ENCODE data around the gene RGSL1. TPM values are rescaled to one million over a fixed set of nuclear protein-coding genes. Genes with fewer than 3 reads are reported as not detected.

The RGSL1 gene
- total RNA-seq, 1 donor from 2014 or later: not detected

DNA sequence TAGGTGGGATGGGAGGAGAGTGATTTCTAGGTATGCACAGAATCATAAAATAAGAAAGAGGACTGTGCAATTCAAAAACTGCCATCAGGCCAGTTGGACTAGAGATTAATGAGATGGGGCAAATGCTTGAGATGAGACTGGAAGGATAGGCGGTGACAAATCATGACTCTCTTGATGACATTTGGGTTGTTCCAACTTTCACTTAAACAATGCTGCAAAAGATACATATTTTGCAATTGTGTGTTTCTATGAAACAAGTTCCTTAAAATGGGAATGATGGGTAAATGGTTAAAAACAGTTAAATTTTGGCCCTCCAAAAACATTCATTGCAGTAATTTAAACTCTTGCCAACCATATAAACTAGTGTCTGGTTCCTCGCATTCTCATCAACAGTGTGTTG, 84.0 kb downstream of the RGSL1 start:
- DNase-seq (ENCODE audit: extremely low read depth, low read depth, low spot score): no peak

DNA sequence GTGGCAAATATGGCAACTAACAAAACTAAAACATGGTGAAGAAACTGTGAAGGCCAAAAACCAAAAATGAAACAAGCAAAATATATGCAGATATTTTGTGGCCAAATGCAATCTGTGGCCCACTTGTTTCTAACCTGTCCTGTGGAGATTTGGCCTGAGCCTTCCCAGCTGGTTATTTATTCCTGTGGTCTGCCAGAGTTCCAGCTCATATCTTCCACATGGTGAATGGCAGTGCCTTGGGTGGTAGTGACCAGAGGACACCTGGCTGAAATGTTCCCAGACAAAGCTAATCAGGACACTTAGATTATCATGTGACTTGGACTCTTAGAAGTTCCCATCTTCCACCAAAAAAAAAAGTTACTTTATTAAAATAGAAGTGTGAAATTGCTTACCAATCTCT, 99.4 kb downstream of the RGSL1 start:
- DNase-seq (ENCODE audit: extremely low read depth, low read depth, low spot score): no peak

DNA sequence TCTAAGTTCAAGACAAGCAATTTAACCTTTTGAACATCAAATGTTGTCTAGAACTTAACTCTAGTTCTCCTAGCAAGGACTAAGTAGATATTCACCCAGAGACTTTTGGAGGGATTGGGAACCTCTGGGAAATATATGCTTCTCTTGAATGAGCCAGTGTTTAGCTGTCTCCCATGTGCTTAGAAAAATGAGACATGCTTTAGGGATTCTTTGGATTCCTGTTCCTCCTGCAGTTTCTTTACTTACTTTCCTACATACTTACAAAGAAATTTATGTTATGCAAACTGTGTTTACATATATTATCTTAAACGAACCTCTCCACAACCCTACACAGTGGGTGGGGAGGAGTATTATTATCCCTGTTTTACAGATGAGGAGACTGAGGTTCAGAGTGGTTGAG, 99.9 kb downstream of the RGSL1 start:
- no peak for DNase-seq (ENCODE audit: extremely low read depth, low read depth, low spot score)

DNA sequence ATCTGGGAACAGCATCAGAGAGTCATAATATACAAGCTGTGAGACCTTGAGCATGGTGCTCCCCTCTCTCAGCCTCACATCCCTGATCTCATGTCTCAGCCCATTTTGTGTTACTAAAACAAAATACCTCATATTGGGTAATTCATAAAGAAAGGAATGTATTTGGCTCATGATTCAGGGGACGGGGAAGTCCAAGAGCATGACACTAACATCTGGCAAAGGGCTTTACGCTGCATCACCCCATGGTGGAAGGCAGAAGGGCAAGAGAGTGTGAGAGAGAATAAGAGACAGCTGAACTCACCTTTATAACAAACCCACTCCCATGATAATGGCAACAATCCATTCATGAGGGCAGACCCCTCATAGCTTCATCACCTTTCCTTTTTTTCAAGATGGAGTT, 102.6 kb downstream of the RGSL1 start:
- no peak for DNase-seq (ENCODE audit: extremely low read depth, low read depth, low spot score)

DNA sequence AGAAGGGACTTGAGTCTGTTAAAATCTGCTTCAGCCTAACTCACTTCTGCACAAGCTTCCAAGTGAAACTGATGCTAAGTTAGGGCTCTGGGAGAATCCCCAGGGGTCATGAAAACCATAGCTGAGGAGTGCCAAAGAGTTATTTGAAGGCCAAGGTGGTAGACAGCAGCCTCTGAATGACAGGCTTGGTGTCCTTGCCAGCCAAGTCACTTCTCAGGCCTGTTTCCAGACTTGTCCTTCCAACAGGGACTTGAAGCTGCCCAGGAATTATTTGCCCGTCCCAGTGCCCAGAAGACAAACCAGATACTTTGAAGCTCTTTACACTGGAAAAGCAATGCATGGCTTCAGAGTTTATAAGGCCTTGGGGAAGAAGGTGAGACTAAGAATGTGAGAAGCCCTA, 105.5 kb downstream of the RGSL1 start:
- DNase-seq (ENCODE audit: extremely low read depth, low read depth, low spot score): no peak

GRCh38 chr1:182556279-182556678, 106.3 kb downstream of the RGSL1 start:
- no peak for DNase-seq (ENCODE audit: extremely low read depth, low read depth, low spot score)

- DNase-seq (ENCODE audit: extremely low read depth, low read depth, low spot score): no peak
Measured at GRCh38 chr1:182560392-182560984, 110.5 kb downstream of the RGSL1 start.

- DNase-seq (ENCODE audit: extremely low read depth, low read depth, low spot score): no peak
Measured at GRCh38 chr1:182561456-182561855, 111.5 kb downstream of the RGSL1 start.

- no peak for DNase-seq (ENCODE audit: extremely low read depth, low read depth, low spot score)
Measured at GRCh38 chr1:182563095-182563494, 113.1 kb downstream of the RGSL1 start.

GRCh38 chr1:182564406-182565004, 114.6 kb downstream of the RGSL1 start:
- DNase-seq (ENCODE audit: extremely low read depth, low read depth, low spot score): no peak

- no peak for DNase-seq (ENCODE audit: extremely low read depth, low read depth, low spot score)
Measured at GRCh38 chr1:182565537-182565936, 115.6 kb downstream of the RGSL1 start.

- no peak for DNase-seq (ENCODE audit: extremely low read depth, low read depth, low spot score)
Measured at GRCh38 chr1:182567629-182568028, 117.7 kb downstream of the RGSL1 start.

DNA sequence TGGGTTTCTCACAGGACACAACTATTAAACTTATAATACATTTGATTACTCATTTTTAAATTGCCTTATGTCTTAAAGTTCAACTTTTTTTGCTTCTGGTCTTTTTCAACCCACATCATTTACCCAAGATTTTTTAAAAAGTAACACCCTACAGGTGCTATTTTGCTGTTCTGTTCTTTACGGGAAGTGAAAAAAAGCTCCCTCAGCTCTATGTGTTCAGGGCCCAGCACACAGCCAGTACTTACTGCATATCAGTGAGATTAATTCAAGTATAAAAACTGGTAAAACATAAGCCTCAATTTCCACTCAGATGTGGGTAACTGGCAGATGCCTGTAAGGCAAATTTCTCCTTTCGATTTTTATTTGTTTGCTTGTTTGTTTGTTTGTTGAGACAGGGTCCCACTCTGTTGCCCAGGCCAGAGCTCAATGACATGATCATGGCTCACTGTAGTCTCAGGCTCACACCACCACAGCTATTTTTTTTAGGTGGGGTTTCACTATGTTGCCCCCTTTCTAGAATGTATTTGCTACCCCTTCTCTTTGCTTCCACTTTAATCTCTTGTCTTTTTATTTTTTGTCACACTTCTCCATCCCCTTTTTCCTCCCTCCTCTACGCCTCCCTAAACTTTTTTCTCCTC, 118.8 kb downstream of the RGSL1 start:
- no peak for DNase-seq (ENCODE audit: extremely low read depth, low read depth, low spot score)

- DNase-seq (ENCODE audit: extremely low read depth, low read depth, low spot score): no peak
Measured at GRCh38 chr1:182569939-182570610, 120.1 kb downstream of the RGSL1 start.

DNA sequence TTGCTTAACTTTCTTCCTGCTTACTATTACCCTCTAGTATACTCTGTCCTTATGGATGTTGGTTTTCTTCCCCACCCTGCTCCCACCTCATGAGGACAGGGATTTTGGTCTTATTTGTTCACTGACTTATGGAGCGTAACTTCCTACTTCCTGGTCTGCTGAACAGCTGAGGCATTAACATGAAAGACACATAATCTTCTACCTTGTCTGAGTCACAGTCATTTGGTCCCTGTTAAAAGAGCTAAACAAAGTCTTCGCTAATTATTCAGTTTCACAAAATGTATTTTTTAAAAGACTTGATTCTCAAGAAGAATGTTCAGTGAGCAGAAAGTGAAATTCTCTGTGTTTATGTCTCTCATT, 120.6 kb downstream of the RGSL1 start:
- DNase-seq (ENCODE audit: extremely low read depth, low read depth, low spot score): no peak

- DNase-seq (ENCODE audit: extremely low read depth, low read depth, low spot score): no peak
Measured at GRCh38 chr1:182574156-182574555, 124.2 kb downstream of the RGSL1 start.

DNA sequence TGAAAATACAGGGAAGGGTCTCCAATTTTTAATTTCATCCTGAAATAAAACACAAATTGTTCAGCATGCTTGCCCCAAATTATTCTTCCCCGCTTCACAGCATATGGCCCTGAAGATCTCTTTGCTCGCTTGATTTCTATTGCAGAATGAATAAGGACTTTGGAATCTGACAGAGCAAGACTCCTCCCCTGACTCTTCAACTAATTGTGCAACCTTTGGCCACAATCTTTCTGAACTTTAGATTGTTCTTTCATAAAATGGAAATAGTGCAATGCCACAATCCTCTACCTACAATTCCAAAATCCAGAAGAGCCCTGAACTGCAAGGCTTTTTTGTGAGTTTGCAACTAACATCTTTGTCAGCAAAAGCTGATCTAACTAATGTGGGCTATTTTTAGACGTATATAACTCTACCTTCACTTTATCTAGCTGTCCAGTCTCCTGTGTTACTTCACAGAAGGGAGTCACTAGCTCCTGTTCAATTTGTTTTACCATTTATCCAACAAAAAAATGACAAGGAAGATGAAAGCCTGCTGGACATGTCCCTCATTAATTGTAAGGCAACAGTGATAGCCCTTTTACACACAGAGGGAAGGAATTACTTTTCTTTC, 125.7 kb downstream of the RGSL1 start:
- DNase-seq (ENCODE audit: extremely low read depth, low read depth, low spot score): no peak

DNA sequence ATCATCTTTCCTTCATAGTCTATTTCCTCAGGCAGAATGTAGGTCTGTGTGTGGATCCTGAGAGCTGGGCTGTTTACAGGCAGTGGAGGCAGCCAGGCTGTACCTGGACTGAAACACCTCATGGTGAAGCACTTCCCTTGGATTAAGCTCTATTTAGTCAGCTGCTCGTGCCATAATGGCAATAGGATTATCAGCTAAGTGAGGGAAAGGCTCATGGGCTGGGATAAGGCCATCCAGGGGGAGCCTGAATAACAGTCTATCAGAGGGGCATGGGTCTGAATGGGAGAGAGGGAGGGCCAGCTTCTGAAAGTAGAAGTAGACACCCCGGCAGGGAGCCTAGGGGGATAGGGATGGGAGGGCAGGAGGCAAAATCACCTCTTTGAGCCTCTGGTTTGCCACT, 130.8 kb downstream of the RGSL1 start:
- DNase-seq (ENCODE audit: extremely low read depth, low read depth, low spot score): no peak

- DNase-seq (ENCODE audit: extremely low read depth, low read depth, low spot score): no peak
Measured at GRCh38 chr1:182584746-182585145, 134.8 kb downstream of the RGSL1 start.

GRCh38 chr1:182586380-182586779, 136.4 kb downstream of the RGSL1 start:
- DNase-seq (ENCODE audit: extremely low read depth, low read depth, low spot score): no peak

GRCh38 chr1:182587093-182587492, 137.1 kb downstream of the RGSL1 start:
- no peak for DNase-seq (ENCODE audit: extremely low read depth, low read depth, low spot score)

Measured in glomerular endothelial cell (primary cell).